Metanephros (tissue), 2 donors: Measurements from ENCODE around the gene SRBD1. TPM values are rescaled to one million over a fixed set of nuclear protein-coding genes. Genes with fewer than 3 reads are reported as not detected.

Experiments used
- small RNA-seq: library from RNA; depleted of rRNA; stranded (forward); fragments of <200 nt; gene quantifications from one replicate; pipeline ENCODE3, GENCODE V24; 2014; ENCODE audit warnings: low replicate concordance
- total RNA-seq: library from RNA; depleted of rRNA; stranded (reverse); fragments of >200 nt; gene quantifications from one replicate; pipeline ENCODE4 v1.2.3, GENCODE V29; 2014

SRBD1 gene
- total RNA-seq, result 31.2 TPM

GRCh38 chr2:45611020-45611859 lies at the start of gene SRBD1:
Gene SRBD1 (minus strand): TSS chr2:45611267. CDS start chr2:45605441, 5,826 bp downstream.

GRCh38 chr2:45651415-45652089 lies 40.5 kb upstream of the SRBD1 start, which contains the start of gene PRKCE:
Gene PRKCE (plus strand): TSS chr2:45651675.

Small RNA genes lying within 50 kb of the gene (small RNA-seq; reads per million reads assigned to genes)
- gene RN7SL414P, result not detected

Other genes with a start within 250 kb of the SRBD1 start
- gene PRKCE, start 40.4 kb upstream of the SRBD1 start, total RNA-seq, result 24.3 TPM